ENCODE results near the gene STAT3. TPM values are rescaled to one million over a fixed set of nuclear protein-coding genes. Genes with fewer than 3 reads are reported as not detected.

The STAT3 gene
- total and polyA plus RNA-seq, 9 of the 15 experiments (the other 6 are each of a cell fraction or from before 2014, with no cell fraction given) = 90.0 to 179 (median 114) TPM

DNA sequence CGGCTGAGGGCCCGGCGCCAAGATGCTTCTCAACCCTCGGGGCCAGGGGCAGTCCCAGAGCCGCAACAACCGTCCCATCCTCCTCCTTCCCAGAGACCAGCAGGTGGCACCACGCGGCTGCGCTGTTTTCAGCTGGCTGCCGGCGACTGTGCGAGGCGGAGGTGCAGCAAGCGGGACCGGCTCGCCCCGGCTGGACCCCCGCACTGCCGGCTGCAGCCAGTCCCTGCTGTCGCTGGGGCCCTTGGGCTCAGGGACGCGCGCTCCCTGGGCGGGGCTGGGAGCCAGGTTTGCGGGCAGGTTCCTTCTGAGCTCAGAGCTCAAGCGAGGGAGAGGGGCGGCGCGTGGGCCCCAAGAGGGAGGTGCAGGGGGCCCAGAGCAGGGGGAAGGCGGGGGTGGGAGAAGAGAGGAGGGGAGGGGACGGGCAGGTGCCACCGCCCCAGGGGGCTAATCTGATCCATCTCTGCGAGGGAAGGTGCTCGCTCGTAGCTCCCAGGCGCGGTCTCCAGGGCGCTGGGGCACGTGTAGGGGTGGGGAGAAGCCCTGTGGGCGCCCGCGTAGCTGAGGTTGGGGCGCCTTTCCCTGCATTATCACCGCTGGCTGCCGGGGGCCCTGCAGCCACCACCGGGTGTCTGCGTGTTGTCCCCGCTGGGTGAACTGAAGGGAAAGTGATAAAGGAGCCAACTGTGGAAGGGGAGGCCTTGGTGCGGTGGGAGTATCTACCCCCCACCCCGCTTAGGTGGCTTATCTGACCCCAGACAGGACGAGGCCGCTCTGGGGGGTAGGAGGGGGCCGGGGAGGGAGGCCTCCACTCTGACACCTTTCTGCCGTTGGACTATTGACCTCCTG lies 75.7 kb downstream of the STAT3 start (continued):
- no peak for TF ChIP-seq CHAMP1 (IDR thresholded peaks at IDR 0.05)
- no peak for TF ChIP-seq ZC3H4 (CRISPR knock-in tag; IDR thresholded peaks at IDR 0.05; ENCODE audit: borderline replicate concordance)
- TF ChIP-seq YY1 (IDR thresholded peaks at IDR 0.05; ENCODE audit: borderline replicate concordance in 1 of 3, control insufficient read depth in 1 of 3, extremely low read depth in 1 of 3, insufficient read depth in 3 of 3, insufficient read length in 1 of 3, insufficient replicate concordance in 2 of 3, low read depth in 1 of 3, low read length in 2 of 3) = peak in 1 of 3 experiments; percentile 52
- peak; percentile 92 for TF ChIP-seq CBFA2T2 (conservative IDR thresholded peaks at IDR 0.05)
- peak; percentile 75; the same call in 1 of the 2 replicates for TF ChIP-seq PHB2 (IDR thresholded peaks at IDR 0.05; ENCODE audit: low read depth)
- peak; percentile 29; the same call in 1 of the 2 replicates for TF ChIP-seq ZSCAN29 (IDR thresholded peaks at IDR 0.05)
- no peak for TF ChIP-seq ZNF12 (CRISPR knock-in tag; IDR thresholded peaks at IDR 0.05)
- TF ChIP-seq POLR2B (IDR thresholded peaks at IDR 0.05; ENCODE audit: low read depth, partially characterized antibody) = peak; percentile 72
- TF ChIP-seq MTA3 (IDR thresholded peaks at IDR 0.05; ENCODE audit: borderline replicate concordance) = peak; percentile 91
- TF ChIP-seq POLR2A (conservative IDR thresholded peaks at IDR 0.05) = peak; percentile 86
- no peak for TF ChIP-seq ZNF217 (CRISPR knock-in tag; IDR thresholded peaks at IDR 0.05)
- no peak for TF ChIP-seq STAT5B (CRISPR knock-in tag; IDR thresholded peaks at IDR 0.05)
- peak; percentile 73 for TF ChIP-seq BRD4 (IDR thresholded peaks at IDR 0.05)
- TF ChIP-seq ILF3 (IDR thresholded peaks at IDR 0.05; ENCODE audit: borderline replicate concordance) = peak; percentile 63; the same call in 1 of the 2 replicates
- TF ChIP-seq HMGN3 (IDR thresholded peaks at IDR 0.05; ENCODE audit: borderline replicate concordance, extremely low read depth, insufficient read length, low read depth, low read length) = peak; percentile 99
- peak; percentile 39; the same call in 1 of the 2 replicates for TF ChIP-seq CHCHD3 (CRISPR knock-in tag; IDR thresholded peaks at IDR 0.05)
- no peak for TF ChIP-seq CSDE1 (IDR thresholded peaks at IDR 0.05)
- peak; percentile 20; the same call in 1 of the 2 replicates for TF ChIP-seq ELK3 (CRISPR knock-in tag; IDR thresholded peaks at IDR 0.05)
- TF ChIP-seq ZC3H11A (IDR thresholded peaks at IDR 0.05; ENCODE audit: low read depth, low read length) = no peak; the same call in 1 of the 2 replicates
- no peak for TF ChIP-seq ZNF655 (CRISPR knock-in tag; IDR thresholded peaks at IDR 0.05)
- no peak for TF ChIP-seq ZFP30 (CRISPR knock-in tag; IDR thresholded peaks at IDR 0.05; ENCODE audit: borderline replicate concordance)
- TF ChIP-seq, protein P1, sequence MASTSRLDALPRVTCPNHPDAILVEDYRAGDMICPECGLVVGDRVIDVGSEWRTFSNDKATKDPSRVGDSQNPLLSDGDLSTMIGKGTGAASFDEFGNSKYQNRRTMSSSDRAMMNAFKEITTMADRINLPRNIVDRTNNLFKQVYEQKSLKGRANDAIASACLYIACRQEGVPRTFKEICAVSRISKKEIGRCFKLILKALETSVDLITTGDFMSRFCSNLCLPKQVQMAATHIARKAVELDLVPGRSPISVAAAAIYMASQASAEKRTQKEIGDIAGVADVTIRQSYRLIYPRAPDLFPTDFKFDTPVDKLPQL (IDR thresholded peaks at IDR 0.05; ENCODE audit: extremely low read depth, insufficient read length) = no peak
- TF ChIP-seq SMC3 (conservative IDR thresholded peaks at IDR 0.05; ENCODE audit: insufficient read depth, low read depth, low read length) = peak; percentile 32
